DND-41 (cell line): ENCODE measurements around the gene ASPG.

Experiments
- ATAC-seq: fragments of 200-7000 bp; cut with Tn5 transposase; 3 replicates; pipeline ENCODE4 v1.9.1; 2021; ENCODE audit warnings: low read depth; ENCODE audit not compliant: insufficient read depth
- DNase-seq: peaks from one replicate; pipeline ENCODE4 v3.0.0-alpha.2; 2020
- H2AFZ ChIP-seq: 2 replicates; pipeline ENCODE4 v1.6.0; 2012; ENCODE audit warnings: low read depth, low read length
- H3K27ac ChIP-seq: 2 replicates; pipeline ENCODE4 v1.5.1; 2012; ENCODE audit warnings: low read length, inconsistent platforms
- H3K27me3 ChIP-seq: fragments of 200-600 bp; sonication (generic); 2 replicates; pipeline ENCODE4 v1.6.0; 2012; ENCODE audit warnings: low read length, mild to moderate bottlenecking, inconsistent platforms; ENCODE audit not compliant: insufficient read depth, poor library complexity
- H3K36me3 ChIP-seq: 2 replicates; pipeline ENCODE4 v1.5.1; 2012; ENCODE audit warnings: low read length, inconsistent platforms; ENCODE audit not compliant: insufficient read depth
- H3K4me1 ChIP-seq: 2 replicates; pipeline ENCODE4 v1.5.1; 2012; ENCODE audit warnings: mild to moderate bottlenecking, low read length; ENCODE audit not compliant: insufficient read depth
- H3K4me2 ChIP-seq: 2 replicates; pipeline ENCODE4 v1.6.0; 2012; ENCODE audit warnings: mild to moderate bottlenecking, moderate library complexity, low read length, inconsistent platforms; ENCODE audit not compliant: insufficient read depth
- H3K4me3 ChIP-seq, 2 experiments: fragments of 200-600 bp in 1 of 2; shearing (Covaris generic) in 1 of 2; 2 replicates each; pipeline ENCODE4 v1.5.1; 2012 to 2016; ENCODE audit warnings: inconsistent platforms in 2 of 2, low read length in 2 of 2, mild to moderate bottlenecking in 2 of 2, low read depth in 1 of 2, moderate library complexity in 1 of 2
- H3K79me2 ChIP-seq: 2 replicates; pipeline ENCODE4 v1.6.0; 2012; ENCODE audit warnings: low read length, inconsistent platforms; ENCODE audit not compliant: insufficient read depth
- H3K9ac ChIP-seq: 2 replicates; pipeline ENCODE4 v1.6.0; 2012; ENCODE audit warnings: low read depth, mild to moderate bottlenecking, inconsistent platforms, low read length, moderate library complexity
- H3K9me3 ChIP-seq: 2 replicates; pipeline ENCODE4 v1.5.1; 2012; ENCODE audit warnings: low read length, moderate library complexity, mild to moderate bottlenecking, inconsistent platforms; ENCODE audit not compliant: insufficient read depth, severe bottlenecking
- H4K20me1 ChIP-seq: 2 replicates; pipeline ENCODE4 v1.6.0; 2012; ENCODE audit warnings: low read length; ENCODE audit not compliant: insufficient read depth
- CTCF ChIP-seq: IDR thresholded peaks from 2 replicates; pipeline ENCODE4 v1.5.1; 2012; ENCODE audit warnings: borderline replicate concordance, low read length, moderate library complexity, mild to moderate bottlenecking; ENCODE audit not compliant: poor library complexity, severe bottlenecking; ENCODE audit errors: extremely low read depth
- EZH2 ChIP-seq: IDR thresholded peaks from 3 replicates; pipeline ENCODE4 v1.6.1; 2012; ENCODE audit warnings: borderline replicate concordance, low read depth, mild to moderate bottlenecking, moderate library complexity, low read length, inconsistent platforms; ENCODE audit not compliant: severe bottlenecking

The ASPG gene

GRCh38 chr14:104054222-104054905 lies 31.1 kb upstream of the ASPG start:
- no peaks in the 10 kb centered on the region for H3K4me1 ChIP-seq
- no peak overlapping the region for H3K27ac ChIP-seq
- no peak overlapping the region for H2AFZ ChIP-seq
- peaks cover 18% of the 10 kb centered on the region for H3K27me3 ChIP-seq
- no peak for ATAC-seq
- no peak overlapping the region for H3K9ac ChIP-seq
- H3K36me3 ChIP-seq: no peaks in the 10 kb centered on the region
- no peak overlapping the region for H3K4me3 ChIP-seq
- TF ChIP-seq EZH2: no peak
- TF ChIP-seq CTCF: no peak
- DNase-seq: no peak
- no peak overlapping the region for H3K4me2 ChIP-seq
- H3K9me3 ChIP-seq: no peaks in the 10 kb centered on the region
- no peaks in the 10 kb centered on the region for H3K79me2 ChIP-seq
- H4K20me1 ChIP-seq: no peaks in the 10 kb centered on the region

GRCh38 chr14:104062281-104062680 lies 23.2 kb upstream of the ASPG start:
- Histone ChIP-seq H2AFZ (no peak overlapping the region), H4K20me1 (no peaks in the 10 kb centered on the region), H3K27me3 (peaks cover 2% of the 10 kb centered on the region), H3K9me3 (peaks cover 8% of the 10 kb centered on the region), H3K36me3 (no peaks in the 10 kb centered on the region), H3K27ac (no peak overlapping the region), H3K4me2 (no peak overlapping the region), H3K4me3 (no peak overlapping the region), H3K4me1 (no peaks in the 10 kb centered on the region), H3K79me2 (no peaks in the 10 kb centered on the region), H3K9ac (no peak overlapping the region)
- ATAC-seq (no peak), DNase-seq (no peak)
- no peak for TF ChIP-seq CTCF
- no peak for TF ChIP-seq EZH2

- Histone ChIP-seq H4K20me1 (no peaks in the 10 kb centered on the region), H3K4me3 (no peak overlapping the region), H3K9ac (no peak overlapping the region), H2AFZ (no peak overlapping the region), H3K27ac (no peak overlapping the region), H3K4me1 (no peaks in the 10 kb centered on the region), H3K36me3 (no peaks in the 10 kb centered on the region), H3K79me2 (no peaks in the 10 kb centered on the region), H3K4me2 (no peak overlapping the region), H3K9me3 (peaks cover 8% of the 10 kb centered on the region), H3K27me3 (no peaks in the 10 kb centered on the region)
- TF ChIP-seq EZH2 (no peak), CTCF (no peak)
- DNase-seq (no peak), ATAC-seq (no peak)
These were observed 21.5 kb upstream of the ASPG start for GRCh38 chr14:104064003-104064402.
